ENCODE results near the gene RGP1. TPM values are rescaled to one million over a fixed set of nuclear protein-coding genes. Genes with fewer than 3 reads are reported as not detected.

Gene RGP1
- polyA plus RNA-seq, 1 of the 3 experiments (the other 2 are of a cell fraction): 16.1 TPM

- H3K27ac ChIP-seq (ENCODE audit: low read depth in 2 of 2, low read length in 1 of 2): no peak overlapping the region
- H4K20me1 ChIP-seq (ENCODE audit: insufficient read depth): no peaks in the 10 kb centered on the region
- H3K4me3 ChIP-seq (ENCODE audit: low read depth in 2 of 2, low read length in 1 of 2): no peak overlapping the region
- no peaks in the 10 kb centered on the region for H3K27me3 ChIP-seq (ENCODE audit: insufficient read depth)
- TF ChIP-seq RAD21 (IDR thresholded peaks at IDR 0.05; ENCODE audit: low read length): no peak
- no peak for TF ChIP-seq PBX3 (IDR thresholded peaks at IDR 0.05)
- TF ChIP-seq ZBTB33 (IDR thresholded peaks at IDR 0.05; ENCODE audit: borderline replicate concordance, low read depth): no peak
- no peak for TF ChIP-seq NRF1 (IDR thresholded peaks at IDR 0.05; ENCODE audit: low read depth, low read length)
- TF ChIP-seq FOSL2 (IDR thresholded peaks at IDR 0.05; ENCODE audit: borderline replicate concordance, low read depth): no peak
- no peak for TF ChIP-seq USF2 (IDR thresholded peaks at IDR 0.05; ENCODE audit: borderline replicate concordance, low read depth, low read length)
- TF ChIP-seq TCF12 (IDR thresholded peaks at IDR 0.05): no peak
- H3K4me1 ChIP-seq (ENCODE audit: control insufficient read depth in 1 of 2, insufficient read depth in 2 of 2, low read depth in 1 of 2, low read length in 1 of 2): no peaks in the 10 kb centered on the region
- no peak for DNase-seq
- ChIA-PET CTCF (interaction anchor here (19.9 kb wide), 1 partner anchor 12 kb away, joined by 183 read pairs; no protein-coding TSS in a partner anchor), POLR2A (no interaction called here)
- no peaks in the 10 kb centered on the region; the same call in 1 of the 2 replicates for H3K79me2 ChIP-seq (ENCODE audit: insufficient read depth)
- H3K9me2 ChIP-seq: no peaks in the 10 kb centered on the region
- no peak overlapping the region for H2AFZ ChIP-seq (ENCODE audit: low read depth)
- H3K9ac ChIP-seq: no peak overlapping the region
- H3K4me2 ChIP-seq: no peak overlapping the region
- H3F3A ChIP-seq (replicated peaks; ENCODE audit: insufficient read depth): peaks cover 7% of the 10 kb centered on the region
- H3K36me3 ChIP-seq (replicated peaks in 1 of 2; ENCODE audit: control insufficient read depth in 1 of 2, insufficient read depth in 2 of 2, low read length in 1 of 2): peaks cover 54 to 88% of the 10 kb centered on the region in 2 experiments
- no peaks in the 10 kb centered on the region for H3K9me3 ChIP-seq
- WGBS (ENCODE audit: low lambda C conversion rate): 95% methylated on average over 4 of the region's 4 CpGs
Observed at GRCh38 chr9:35708146-35708545, 40.9 kb upstream of the RGP1 start.

- Histone ChIP-seq H2AFZ (ENCODE audit: low read depth) (no peak overlapping the region), H3K9me2 (no peaks in the 10 kb centered on the region), H3K36me3 (replicated peaks in 1 of 2; ENCODE audit: control insufficient read depth in 1 of 2, insufficient read depth in 2 of 2, low read length in 1 of 2) (peaks cover 66 to 84% of the 10 kb centered on the region in 2 experiments), H3K9ac (no peak overlapping the region), H3K79me2 (ENCODE audit: insufficient read depth) (no peaks in the 10 kb centered on the region; the same call in 1 of the 2 replicates), H4K20me1 (ENCODE audit: insufficient read depth) (no peaks in the 10 kb centered on the region), H3K9me3 (no peaks in the 10 kb centered on the region), H3K27ac (ENCODE audit: low read depth in 2 of 2, low read length in 1 of 2) (no peak overlapping the region), H3F3A (replicated peaks; ENCODE audit: insufficient read depth) (peaks cover 11% of the 10 kb centered on the region), H3K4me3 (ENCODE audit: low read depth in 2 of 2, low read length in 1 of 2) (no peak overlapping the region), H3K4me2 (no peak overlapping the region), H3K27me3 (ENCODE audit: insufficient read depth) (no peaks in the 10 kb centered on the region), H3K4me1 (ENCODE audit: control insufficient read depth in 1 of 2, insufficient read depth in 2 of 2, low read depth in 1 of 2, low read length in 1 of 2) (no peaks in the 10 kb centered on the region)
- DNase-seq: no peak
- 92% methylated on average over 7 of the region's 7 CpGs for WGBS (ENCODE audit: low lambda C conversion rate)
- POLR2A ChIA-PET: no interaction called here
- CTCF ChIA-PET: interaction anchor here (1.1 to 19.9 kb wide), 5 partner anchors 15 to 64 kb away, joined by 3 to 183 read pairs (median 4); partner anchors contain the start of genes CREB3 and TLN1
- TF ChIP-seq TCF12 (IDR thresholded peaks at IDR 0.05) (no peak), PBX3 (IDR thresholded peaks at IDR 0.05) (no peak), MXI1 (IDR thresholded peaks at IDR 0.05; ENCODE audit: low read depth, low read length) (no peak), RXRA (IDR thresholded peaks at IDR 0.05; ENCODE audit: borderline replicate concordance, low read depth) (no peak), TAF1 (IDR thresholded peaks at IDR 0.05; ENCODE audit: borderline replicate concordance, low read depth, low read length) (no peak), FOXJ3 (CRISPR knock-in tag; IDR thresholded peaks at IDR 0.05) (no peak), RFX5 (IDR thresholded peaks at IDR 0.05; ENCODE audit: low read length) (no peak), NRF1 (IDR thresholded peaks at IDR 0.05; ENCODE audit: low read depth, low read length) (no peak), TEAD4 (IDR thresholded peaks at IDR 0.05; ENCODE audit: borderline replicate concordance, insufficient read depth) (no peak), USF1 (IDR thresholded peaks at IDR 0.05; ENCODE audit: borderline replicate concordance, low read depth) (no peak), NFIC (IDR thresholded peaks at IDR 0.05; ENCODE audit: borderline replicate concordance) (no peak), ZBTB33 (IDR thresholded peaks at IDR 0.05; ENCODE audit: borderline replicate concordance, low read depth) (no peak), USF2 (IDR thresholded peaks at IDR 0.05; ENCODE audit: borderline replicate concordance, low read depth, low read length) (no peak), YY1 (IDR thresholded peaks at IDR 0.05; ENCODE audit: low read depth) (no peak)
Observed at GRCh38 chr9:35710818-35711500, 38.1 kb upstream of the RGP1 start.
